H9 (cell line): ENCODE data around the gene RCOR3. TPM values are rescaled to one million over a fixed set of nuclear protein-coding genes. Genes with fewer than 3 reads are reported as not detected.

ENCODE experiments used
- DNase-seq: peaks from one replicate; pipeline ENCODE4 v3.0.0-alpha.2; 2017
- H2AFZ ChIP-seq: one replicate; pipeline ENCODE4 v1.6.1; 2013; ENCODE audit warnings: mild to moderate bottlenecking, low read length, control low read depth, moderate library complexity
- H2AK5ac ChIP-seq: 2 replicates; pipeline ENCODE4 v1.6.1; 2013; ENCODE audit warnings: low read length, control low read depth, mixed read lengths; ENCODE audit not compliant: insufficient read length
- H2BK120ac ChIP-seq: one replicate; pipeline ENCODE4 v1.6.1; 2013; ENCODE audit warnings: low read depth, mild to moderate bottlenecking, low read length, control low read depth, inconsistent platforms; ENCODE audit not compliant: poor library complexity, severe bottlenecking
- H2BK12ac ChIP-seq: 2 replicates; pipeline ENCODE4 v1.6.1; 2013; ENCODE audit warnings: low read length, control low read depth, mixed read lengths, low read depth; ENCODE audit not compliant: insufficient read length
- H2BK15ac ChIP-seq: 2 replicates; pipeline ENCODE4 v1.6.1; 2013; ENCODE audit warnings: low read depth, low read length, control low read depth
- H2BK20ac ChIP-seq: one replicate; pipeline ENCODE4 v1.6.1; 2013; ENCODE audit warnings: low read depth, mild to moderate bottlenecking, low read length, control low read depth, inconsistent platforms; ENCODE audit not compliant: poor library complexity, severe bottlenecking
- H2BK5ac ChIP-seq: 2 replicates; pipeline ENCODE4 v1.6.1; 2013; ENCODE audit warnings: low read length, control low read depth, mixed read lengths; ENCODE audit not compliant: insufficient read length
- H3K14ac ChIP-seq: 2 replicates; pipeline ENCODE4 v1.6.1; 2013; ENCODE audit warnings: low read length, control low read depth; ENCODE audit not compliant: insufficient read depth
- H3K18ac ChIP-seq: 2 replicates; pipeline ENCODE4 v1.6.1; 2013; ENCODE audit warnings: low read depth, mild to moderate bottlenecking, mixed read lengths, low read length, control low read depth; ENCODE audit not compliant: insufficient read length
- H3K23ac ChIP-seq: 2 replicates; pipeline ENCODE4 v1.6.1; 2013; ENCODE audit warnings: low read length, control low read depth, mixed read lengths, low read depth; ENCODE audit not compliant: insufficient read length
- H3K23me2 ChIP-seq: 2 replicates; pipeline ENCODE4 v1.6.1; 2013; ENCODE audit warnings: low read depth, mild to moderate bottlenecking, mixed read lengths, low read length, control low read depth; ENCODE audit not compliant: insufficient read length, poor library complexity, severe bottlenecking
- H3K27ac ChIP-seq: 2 replicates; pipeline ENCODE4 v1.5.1; 2013; ENCODE audit warnings: low read length, control low read depth, mixed read lengths, low read depth; ENCODE audit not compliant: insufficient read length
- H3K27me3 ChIP-seq: 2 replicates; pipeline ENCODE4 v1.6.1; 2013; ENCODE audit warnings: low read length, control low read depth, inconsistent platforms; ENCODE audit not compliant: insufficient read depth
- H3K4ac ChIP-seq: 2 replicates; pipeline ENCODE4 v1.6.1; 2013; ENCODE audit warnings: low read depth, mild to moderate bottlenecking, control low read depth, inconsistent platforms, low read length, moderate library complexity
- H3K4me1 ChIP-seq: 2 replicates; pipeline ENCODE4 v1.6.1; 2013; ENCODE audit warnings: low read length, control low read depth, inconsistent platforms; ENCODE audit not compliant: insufficient read depth
- H3K4me2 ChIP-seq: 2 replicates; pipeline ENCODE4 v1.6.1; 2013; ENCODE audit warnings: low read length, control low read depth, mixed read lengths; ENCODE audit not compliant: insufficient read length, insufficient read depth
- H3K56ac ChIP-seq: 2 replicates; pipeline ENCODE4 v1.6.1; 2013; ENCODE audit warnings: low read depth, mild to moderate bottlenecking, mixed read lengths, low read length, control low read depth; ENCODE audit not compliant: insufficient read length
- H3K79me1 ChIP-seq: 2 replicates; pipeline ENCODE4 v1.6.1; 2013; ENCODE audit warnings: low read depth, mild to moderate bottlenecking, moderate library complexity, low read length, control low read depth, inconsistent platforms; ENCODE audit not compliant: insufficient read depth, poor library complexity, severe bottlenecking
- H3K79me2 ChIP-seq: 2 replicates; pipeline ENCODE4 v1.6.1; 2013; ENCODE audit warnings: low read length, control low read depth, inconsistent platforms; ENCODE audit not compliant: insufficient read depth
- H3K9ac ChIP-seq: 2 replicates; pipeline ENCODE4 v1.6.1; 2013; ENCODE audit warnings: low read length, control low read depth, mixed read lengths; ENCODE audit not compliant: insufficient read length; ENCODE audit errors: extremely low read depth
- H3K9me3 ChIP-seq: one replicate; pipeline ENCODE4 v1.6.1; 2013; ENCODE audit warnings: low read depth, low read length, inconsistent platforms; ENCODE audit not compliant: control insufficient read depth
- H3T11ph ChIP-seq: one replicate; pipeline ENCODE4 v1.6.1; 2013; ENCODE audit warnings: mild to moderate bottlenecking, low read length, control low read depth, inconsistent platforms
- H4K20me1 ChIP-seq: one replicate; pipeline ENCODE4 v1.6.1; 2013; ENCODE audit not compliant: control insufficient read depth, insufficient read length, insufficient read depth
- H4K5ac ChIP-seq: 2 replicates; pipeline ENCODE4 v1.6.1; 2013; ENCODE audit warnings: low read depth, mild to moderate bottlenecking, mixed read lengths, low read length, control low read depth; ENCODE audit not compliant: insufficient read length
- H4K8ac ChIP-seq: replicated peaks from 2 replicates; pipeline ENCODE4 v1.6.1; 2013; ENCODE audit warnings: low read length, control low read depth, mixed read lengths, low read depth; ENCODE audit not compliant: insufficient read length
- H4K91ac ChIP-seq: 2 replicates; pipeline ENCODE4 v1.6.1; 2013; ENCODE audit warnings: low read depth, mild to moderate bottlenecking, moderate library complexity, mixed read lengths, low read length, control low read depth; ENCODE audit not compliant: insufficient read length
- H3K27ac Mint-ChIP-seq, 3 experiments: 2 replicates in 2 of 3; 3 replicates in 1 of 3; pipeline ENCODE4 v1.8.0; 2020 to 2021; ENCODE audit warnings: mixed read lengths in 3 of 3, mild to moderate bottlenecking in 1 of 3, moderate library complexity in 1 of 3
- H3K27me3 Mint-ChIP-seq: 2 replicates; pipeline ENCODE4 v1.8.0; 2021; ENCODE audit warnings: low read depth, mild to moderate bottlenecking, moderate library complexity, mixed read lengths
- H3K36me3 Mint-ChIP-seq, 3 experiments: 2 replicates in 2 of 3; 3 replicates in 1 of 3; pipeline ENCODE4 v1.8.0; 2020 to 2021; ENCODE audit warnings: low read depth in 3 of 3, mixed read lengths in 3 of 3; ENCODE audit not compliant: insufficient read depth in 1 of 3
- H3K4me1 Mint-ChIP-seq, 2 experiments: 2 replicates each; pipeline ENCODE4 v1.8.0; 2020; ENCODE audit warnings: mixed read lengths in 2 of 2
- H3K4me3 Mint-ChIP-seq, 2 experiments: 2 replicates in 1 of 2; 3 replicates in 1 of 2; pipeline ENCODE4 v1.8.0; 2020 to 2021; ENCODE audit warnings: mild to moderate bottlenecking in 2 of 2, mixed read lengths in 2 of 2, moderate library complexity in 1 of 2
- H3K9me3 Mint-ChIP-seq, 2 experiments: 2 replicates in 1 of 2; 3 replicates in 1 of 2; pipeline ENCODE4 v1.8.0; 2020; ENCODE audit warnings: mild to moderate bottlenecking in 2 of 2, mixed read lengths in 2 of 2, moderate library complexity in 1 of 2
- CTCF ChIP-seq: fragments of 200-600 bp; sonication (generic); conservative IDR thresholded peaks from 3 replicates; pipeline ENCODE4 v1.8.0; 2021; ENCODE audit warnings: antibody characterized with exemption, mild to moderate bottlenecking
- WGBS: extraction: QIAGEN DNeasy Blood & Tissue Kit; methylation state at CpG from one replicate; pipeline ENCODE4 v1.1.7; 2013; ENCODE audit warnings: missing lambda C conversion rate, low lambda C conversion rate, mixed read lengths; ENCODE audit not compliant: insufficient read length; ENCODE audit errors: extremely low coverage; 5-methylcytosine and 5-hydroxymethylcytosine counted together
- total RNA-seq: library from RNA; stranded (reverse); gene quantifications from 2 replicates; pipeline ENCODE4 v1.2.1, GENCODE V29; 2021

The RCOR3 gene
- total RNA-seq, 1 experiment from 2014 or later: 37.2 TPM

GRCh38 chr1:211337430-211338223 lies 78.5 kb downstream of the RCOR3 start:
- H3K79me2 ChIP-seq: peaks cover 3% of the 10 kb centered on the region; the same call in 1 of the 2 replicates
- H3K18ac ChIP-seq: no peak overlapping the region
- no peak overlapping the region for H2BK120ac ChIP-seq
- H3K27ac Mint-ChIP-seq: peak overlapping the region in 1 of 3 experiments; percentile 69; a peak in 2 of 7 replicates
- no peak overlapping the region for H3K14ac ChIP-seq
- H4K91ac ChIP-seq: no peak overlapping the region
- no peak overlapping the region for H2AK5ac ChIP-seq
- no peak overlapping the region for H3K27ac ChIP-seq
- no peak overlapping the region for H2BK5ac ChIP-seq
- no peak overlapping the region for H2AFZ ChIP-seq
- no peak overlapping the region for H4K8ac ChIP-seq
- H4K5ac ChIP-seq: no peak overlapping the region
- H3K4me1 Mint-ChIP-seq: peaks cover 26 to 31% of the 10 kb centered on the region in 2 experiments
- no peak overlapping the region for H3K4ac ChIP-seq
- peaks cover 8% of the 10 kb centered on the region for H3K4me1 ChIP-seq
- H3K23ac ChIP-seq: no peak overlapping the region
- H3K36me3 Mint-ChIP-seq: peaks cover 0 to 3% (median 2%) of the 10 kb centered on the region in 3 experiments; a peak in 1 of 7 replicates
- H2BK12ac ChIP-seq: no peak overlapping the region
- no peak overlapping the region for H2BK20ac ChIP-seq
- H3T11ph ChIP-seq: no peak overlapping the region
- H3K23me2 ChIP-seq: no peaks in the 10 kb centered on the region
- no CpG with 5 or more reads among the region's 7 CpGs for WGBS
- H2BK15ac ChIP-seq: no peak overlapping the region
- H3K56ac ChIP-seq: no peak overlapping the region
- H3K4me3 Mint-ChIP-seq: no peak overlapping the region
- no peaks in the 10 kb centered on the region for H3K27me3 ChIP-seq
- no peak overlapping the region for H3K4me2 ChIP-seq
- no peaks in the 10 kb centered on the region for H3K9me3 ChIP-seq
- H3K79me1 ChIP-seq: no peaks in the 10 kb centered on the region
- no peaks in the 10 kb centered on the region for H3K9me3 Mint-ChIP-seq
- DNase-seq: no peak
- H3K27me3 Mint-ChIP-seq: no peaks in the 10 kb centered on the region
- no peaks in the 10 kb centered on the region for H4K20me1 ChIP-seq
- no peak for TF ChIP-seq CTCF
- no peak overlapping the region for H3K9ac ChIP-seq
